ENCODE measurements around the gene ICAM5. TPM values are rescaled to one million over a fixed set of nuclear protein-coding genes. Genes with fewer than 3 reads are reported as not detected.
"Not testable (repeated sequence)": the region's sequence is repeated elsewhere in the genome, so short reads cannot be mapped to it uniquely, and the experiment has no call there.

Gene ICAM5
- total RNA-seq, 2 experiments from 2014 or later = 0.72 to 0.81 TPM

GRCh38 chr19:10271543-10272086 lies 18.1 kb upstream of the ICAM5 start:
- peak overlapping the region; percentile 85 for H3K27ac Mint-ChIP-seq
- peak; percentile 71 for DNase-seq
- peaks cover 34% of the 10 kb centered on the region for H3K4me1 Mint-ChIP-seq (ENCODE audit: low read depth)
- no peaks in the 10 kb centered on the region for H3K27me3 Mint-ChIP-seq (ENCODE audit: low read depth)
- intact Hi-C loops (cut with micrococcal nuclease) = loop anchor here (1.0 to 2.0 kb wide), 5 partner anchors 18 to 231 kb away; partner anchors contain the start of genes FDX2, ICAM5, KEAP1 and RAVER1
- peaks cover 13% of the 10 kb centered on the region for H3K36me3 Mint-ChIP-seq (ENCODE audit: low read depth)
- H3K4me3 Mint-ChIP-seq = peak overlapping the region; percentile 78
- no peaks in the 10 kb centered on the region for H3K9me3 Mint-ChIP-seq
- CTCF ChIA-PET = interaction anchor here (0.7 to 5.4 kb wide), 15 partner anchors 8 to 151 kb away, joined by 3 to 85 read pairs (median 11); partner anchors contain the start of genes ICAM4, ICAM5 and TYK2

- Mint-ChIP-seq H3K27me3 (ENCODE audit: low read depth) (no peaks in the 10 kb centered on the region), H3K27ac (peak overlapping the region; percentile 1), H3K4me3 (no peak overlapping the region), H3K4me1 (ENCODE audit: low read depth) (peaks cover 44% of the 10 kb centered on the region), H3K36me3 (ENCODE audit: low read depth) (peaks cover 17% of the 10 kb centered on the region), H3K9me3 (no peaks in the 10 kb centered on the region)
- CTCF ChIA-PET = interaction anchor here (0.7 kb wide), 1 partner anchor 46 kb away, joined by 3 read pairs; no protein-coding TSS in a partner anchor
- no peak for DNase-seq
- intact Hi-C loops (cut with micrococcal nuclease) = no loop called here
Measured at GRCh38 chr19:10274589-10274988, 15.2 kb upstream of the ICAM5 start.

- Mint-ChIP-seq H3K36me3 (ENCODE audit: low read depth) (peaks cover 22% of the 10 kb centered on the region), H3K4me3 (no peak overlapping the region), H3K27ac (no peak overlapping the region), H3K27me3 (ENCODE audit: low read depth) (no peaks in the 10 kb centered on the region), H3K4me1 (ENCODE audit: low read depth) (peaks cover 22% of the 10 kb centered on the region), H3K9me3 (no peaks in the 10 kb centered on the region)
- CTCF ChIA-PET = no interaction called here
- intact Hi-C loops (cut with micrococcal nuclease) = no loop called here
- DNase-seq = no peak
Measured at GRCh38 chr19:10277795-10278589, 11.8 kb upstream of the ICAM5 start.

GRCh38 chr19:10278935-10279334 lies 10.8 kb upstream of the ICAM5 start:
- Mint-ChIP-seq H3K36me3 (ENCODE audit: low read depth) (peaks cover 24% of the 10 kb centered on the region), H3K27ac (no peak overlapping the region), H3K27me3 (ENCODE audit: low read depth) (no peaks in the 10 kb centered on the region), H3K4me3 (no peak overlapping the region), H3K9me3 (no peaks in the 10 kb centered on the region), H3K4me1 (ENCODE audit: low read depth) (peaks cover 21% of the 10 kb centered on the region)
- intact Hi-C loops (cut with micrococcal nuclease) = no loop called here
- DNase-seq = no peak
- CTCF ChIA-PET = interaction anchor here (0.7 to 2.3 kb wide), 2 partner anchors 9 to 347 kb away, joined by 3 to 13 read pairs; partner anchors contain the start of gene ICAM1

- Mint-ChIP-seq H3K9me3 (no peaks in the 10 kb centered on the region), H3K27me3 (ENCODE audit: low read depth) (no peaks in the 10 kb centered on the region), H3K4me3 (no peak overlapping the region), H3K4me1 (ENCODE audit: low read depth) (peaks cover 15% of the 10 kb centered on the region), H3K27ac (peak overlapping the region; percentile 70), H3K36me3 (ENCODE audit: low read depth) (peaks cover 22% of the 10 kb centered on the region)
- CTCF ChIA-PET = interaction anchor here (0.5 to 2.3 kb wide), 9 partner anchors 10 to 348 kb away, joined by 3 to 13 read pairs (median 3); partner anchors contain the start of genes ICAM1 and ICAM5
- intact Hi-C loops (cut with micrococcal nuclease) = no loop called here
- no peak for DNase-seq
Measured at GRCh38 chr19:10279737-10280442, 9.9 kb upstream of the ICAM5 start.

GRCh38 chr19:10282043-10282442 lies 7.7 kb upstream of the ICAM5 start:
- DNase-seq; intact Hi-C loops (cut with micrococcal nuclease); H3K27ac Mint-ChIP-seq; H3K27me3 Mint-ChIP-seq (ENCODE audit: low read depth); H3K9me3 Mint-ChIP-seq; H3K4me3 Mint-ChIP-seq: not testable (repeated sequence)
- H3K36me3 Mint-ChIP-seq (ENCODE audit: low read depth) = peaks cover 34% of the 10 kb centered on the region
- H3K4me1 Mint-ChIP-seq (ENCODE audit: low read depth) = peaks cover 24% of the 10 kb centered on the region
- CTCF ChIA-PET = interaction anchor here (0.6 kb wide), 1 partner anchor 282 kb away, joined by 3 read pairs; no protein-coding TSS in a partner anchor

GRCh38 chr19:10283301-10284064 lies 6.3 kb upstream of the ICAM5 start:
- H3K27ac Mint-ChIP-seq = no peak overlapping the region
- H3K27me3 Mint-ChIP-seq (ENCODE audit: low read depth) = peaks cover 14% of the 10 kb centered on the region
- CTCF ChIA-PET = interaction anchor here (0.6 to 1.1 kb wide), 2 partner anchors 105 to 227 kb away, joined by 3 read pairs; no protein-coding TSS in a partner anchor
- H3K4me3 Mint-ChIP-seq = no peak overlapping the region
- no peaks in the 10 kb centered on the region for H3K9me3 Mint-ChIP-seq
- H3K36me3 Mint-ChIP-seq (ENCODE audit: low read depth) = peaks cover 32% of the 10 kb centered on the region
- peaks cover 31% of the 10 kb centered on the region for H3K4me1 Mint-ChIP-seq (ENCODE audit: low read depth)
- DNase-seq = no peak
- intact Hi-C loops (cut with micrococcal nuclease) = no loop called here

GRCh38 chr19:10284065-10284959 lies 5.4 kb upstream of the ICAM5 start:
- CTCF ChIA-PET = no interaction called here
- H3K4me3 Mint-ChIP-seq = no peak overlapping the region
- intact Hi-C loops (cut with micrococcal nuclease) = no loop called here

GRCh38 chr19:10284960-10285278 lies 4.8 kb upstream of the ICAM5 start:
- peaks cover 20% of the 10 kb centered on the region for H3K27me3 Mint-ChIP-seq (ENCODE audit: low read depth)
- intact Hi-C loops (cut with micrococcal nuclease) = loop anchor here (5.0 kb wide), 1 partner anchor 47 kb away; the partner anchor contains the start of gene RAVER1
- no peaks in the 10 kb centered on the region for H3K9me3 Mint-ChIP-seq
- H3K27ac Mint-ChIP-seq = no peak overlapping the region
- peaks cover 33% of the 10 kb centered on the region for H3K4me1 Mint-ChIP-seq (ENCODE audit: low read depth)
- H3K36me3 Mint-ChIP-seq (ENCODE audit: low read depth) = peaks cover 27% of the 10 kb centered on the region
- CTCF ChIA-PET = no interaction called here
- DNase-seq = no peak
- H3K4me3 Mint-ChIP-seq = no peak overlapping the region

More at GRCh38 chr19:10284065-10284959, 5.4 kb upstream of the ICAM5 start:
- Mint-ChIP-seq H3K27me3 (ENCODE audit: low read depth) (peaks cover 20% of the 10 kb centered on the region), H3K9me3 (no peaks in the 10 kb centered on the region), H3K36me3 (ENCODE audit: low read depth) (peaks cover 30% of the 10 kb centered on the region), H3K4me1 (ENCODE audit: low read depth) (peaks cover 33% of the 10 kb centered on the region), H3K27ac (no peak overlapping the region)
- no peak for DNase-seq

- CTCF ChIA-PET = interaction anchor here (1.8 kb wide), 1 partner anchor 14 kb away, joined by 8 read pairs; the partner anchor contains the start of gene ICAM1
- Mint-ChIP-seq H3K36me3 (ENCODE audit: low read depth) (peaks cover 25% of the 10 kb centered on the region), H3K27me3 (ENCODE audit: low read depth) (peaks cover 24% of the 10 kb centered on the region), H3K4me3 (no peak overlapping the region), H3K9me3 (no peaks in the 10 kb centered on the region), H3K27ac (no peak overlapping the region), H3K4me1 (ENCODE audit: low read depth) (peaks cover 35% of the 10 kb centered on the region)
- no peak for DNase-seq
- intact Hi-C loops (cut with micrococcal nuclease) = loop anchor here (5.0 kb wide), 1 partner anchor 47 kb away; the partner anchor contains the start of gene RAVER1
Measured at GRCh38 chr19:10285393-10285792, 4.4 kb upstream of the ICAM5 start.

Measured in activated naive CD4-positive, alpha-beta T cell treated with anti-CD3 and anti-CD28 coated beads for 36 hours (primary cell).